ENCODE data around the gene RPS6KB2. TPM values are rescaled to one million over a fixed set of nuclear protein-coding genes. Genes with fewer than 3 reads are reported as not detected.

The RPS6KB2 gene
- total and polyA plus RNA-seq, 2 experiments from 2014 or later = 29.5 to 41.3 TPM

- no peak overlapping the region for H3K27ac ChIP-seq (ENCODE audit: low read depth)
- H3K4me1 Mint-ChIP-seq = peaks cover 38% of the 10 kb centered on the region
- no peaks in the 10 kb centered on the region for H3K9me2 ChIP-seq (ENCODE audit: insufficient read depth)
- H3K4me3 ChIP-seq = peak overlapping the region; percentile 94
- 0 out of 2 replicates have a peak, but pooled peaks cover 3% of the 10 kb centered on the region for H3K79me2 ChIP-seq (replicated peaks; ENCODE audit: insufficient read depth)
- 0 out of 2 replicates have a peak, but pooled peaks cover 8% of the 10 kb centered on the region for H3F3A ChIP-seq (replicated peaks; ENCODE audit: low read depth)
- H3K4me2 ChIP-seq = peak overlapping the region; percentile 99
- no peak for TF ChIP-seq EZH2phosphoT487 (IDR thresholded peaks at IDR 0.05; ENCODE audit: unreplicated experiment)
- TF ChIP-seq REST (IDR thresholded peaks at IDR 0.05; ENCODE audit: unreplicated experiment) = no peak
- TF ChIP-seq CREB1 (CRISPR knock-in tag; IDR thresholded peaks at IDR 0.05; ENCODE audit: low read depth) = no peak
- no peak for TF ChIP-seq POLR2AphosphoS5 (IDR thresholded peaks at IDR 0.05; ENCODE audit: low read depth)
- TF ChIP-seq CTCF (conservative IDR thresholded peaks at IDR 0.05; ENCODE audit: low read depth in 2 of 2) = no peak
- no peak for TF ChIP-seq EZH2 (IDR thresholded peaks at IDR 0.05; ENCODE audit: low read depth, unreplicated experiment)
- TF ChIP-seq NANOG (IDR thresholded peaks at IDR 0.05; ENCODE audit: borderline replicate concordance) = no peak
- TF ChIP-seq STAT1 (IDR thresholded peaks at IDR 0.05; ENCODE audit: unreplicated experiment) = no peak
- no peak for TF ChIP-seq JUNB (IDR thresholded peaks at IDR 0.05; ENCODE audit: unreplicated experiment)
- no peak for TF ChIP-seq ZNF462 (CRISPR knock-in tag; IDR thresholded peaks at IDR 0.05)
- no peak for TF ChIP-seq ZNF114 (CRISPR knock-in tag; IDR thresholded peaks at IDR 0.05)
- TF ChIP-seq ZNF331 (CRISPR knock-in tag; IDR thresholded peaks at IDR 0.05; ENCODE audit: low read depth) = no peak
- TF ChIP-seq ETS1 (IDR thresholded peaks at IDR 0.05) = no peak
- no peak overlapping the region for H3K27ac Mint-ChIP-seq
- peaks cover 15% of the 10 kb centered on the region for H3K4me1 ChIP-seq (ENCODE audit: insufficient read depth)
- H3K36me3 Mint-ChIP-seq (ENCODE audit: low read depth) = peaks cover 19% of the 10 kb centered on the region
- H3K9me3 Mint-ChIP-seq = no peaks in the 10 kb centered on the region
- no peaks in the 10 kb centered on the region for H3K36me3 ChIP-seq (ENCODE audit: insufficient read depth)
- ATAC-seq = peak; percentile 1; the same call in 2 of the 3 replicates
- H2AFZ ChIP-seq = no peak overlapping the region
- no peak for DNase-seq (ENCODE audit: low spot score)
- H3K27me3 Mint-ChIP-seq (ENCODE audit: insufficient read depth, low read depth, poor library complexity) = peaks cover 19% of the 10 kb centered on the region
- H4K20me1 ChIP-seq (replicated peaks; ENCODE audit: insufficient read depth) = no peaks in the 10 kb centered on the region; the same call in 1 of the 2 replicates
- H3K4me3 Mint-ChIP-seq = peak overlapping the region; percentile 90
- no peaks in the 10 kb centered on the region for H3K27me3 ChIP-seq (ENCODE audit: insufficient read depth)
Measured at GRCh38 chr11:67392183-67392715, 36.0 kb upstream of the RPS6KB2 start.
